ENCODE results near the gene CTH.

DNA sequence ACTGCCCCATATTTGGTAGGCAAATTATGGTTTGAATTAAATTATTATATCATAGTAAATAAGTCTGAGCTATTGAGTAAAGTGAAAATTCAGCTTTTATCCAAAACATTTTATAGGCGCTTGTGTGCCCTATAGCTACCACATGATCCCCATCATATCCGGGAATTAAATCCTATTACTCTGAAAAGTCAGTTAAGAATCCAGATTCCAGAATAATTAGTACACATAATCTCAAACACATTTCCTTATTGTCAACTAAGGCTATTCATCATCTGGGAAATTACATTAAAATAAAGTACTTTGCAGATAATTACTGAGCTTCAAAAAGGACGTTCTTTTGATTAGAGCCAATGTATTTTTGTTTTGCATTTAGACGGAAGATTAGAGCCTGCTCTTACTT is 72.3 kb downstream of the CTH start:
- TF ChIP-seq, protein P1, sequence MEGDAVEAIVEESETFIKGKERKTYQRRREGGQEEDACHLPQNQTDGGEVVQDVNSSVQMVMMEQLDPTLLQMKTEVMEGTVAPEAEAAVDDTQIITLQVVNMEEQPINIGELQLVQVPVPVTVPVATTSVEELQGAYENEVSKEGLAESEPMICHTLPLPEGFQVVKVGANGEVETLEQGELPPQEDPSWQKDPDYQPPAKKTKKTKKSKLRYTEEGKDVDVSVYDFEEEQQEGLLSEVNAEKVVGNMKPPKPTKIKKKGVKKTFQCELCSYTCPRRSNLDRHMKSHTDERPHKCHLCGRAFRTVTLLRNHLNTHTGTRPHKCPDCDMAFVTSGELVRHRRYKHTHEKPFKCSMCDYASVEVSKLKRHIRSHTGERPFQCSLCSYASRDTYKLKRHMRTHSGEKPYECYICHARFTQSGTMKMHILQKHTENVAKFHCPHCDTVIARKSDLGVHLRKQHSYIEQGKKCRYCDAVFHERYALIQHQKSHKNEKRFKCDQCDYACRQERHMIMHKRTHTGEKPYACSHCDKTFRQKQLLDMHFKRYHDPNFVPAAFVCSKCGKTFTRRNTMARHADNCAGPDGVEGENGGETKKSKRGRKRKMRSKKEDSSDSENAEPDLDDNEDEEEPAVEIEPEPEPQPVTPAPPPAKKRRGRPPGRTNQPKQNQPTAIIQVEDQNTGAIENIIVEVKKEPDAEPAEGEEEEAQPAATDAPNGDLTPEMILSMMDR (IDR thresholded peaks at IDR 0.05), result no peak
- TF ChIP-seq MAZ (IDR thresholded peaks at IDR 0.05; ENCODE audit: borderline replicate concordance, low read depth, low read length) (no peak), POLR2A (IDR thresholded peaks at IDR 0.05; ENCODE audit: low read length) (no peak), RCOR1 (IDR thresholded peaks at IDR 0.05; ENCODE audit: low read depth, low read length) (no peak), KDM1A (IDR thresholded peaks at IDR 0.05; ENCODE audit: low read depth) (no peak), EP300 (IDR thresholded peaks at IDR 0.05) (no peak)
- TF ChIP-seq, protein P2, sequence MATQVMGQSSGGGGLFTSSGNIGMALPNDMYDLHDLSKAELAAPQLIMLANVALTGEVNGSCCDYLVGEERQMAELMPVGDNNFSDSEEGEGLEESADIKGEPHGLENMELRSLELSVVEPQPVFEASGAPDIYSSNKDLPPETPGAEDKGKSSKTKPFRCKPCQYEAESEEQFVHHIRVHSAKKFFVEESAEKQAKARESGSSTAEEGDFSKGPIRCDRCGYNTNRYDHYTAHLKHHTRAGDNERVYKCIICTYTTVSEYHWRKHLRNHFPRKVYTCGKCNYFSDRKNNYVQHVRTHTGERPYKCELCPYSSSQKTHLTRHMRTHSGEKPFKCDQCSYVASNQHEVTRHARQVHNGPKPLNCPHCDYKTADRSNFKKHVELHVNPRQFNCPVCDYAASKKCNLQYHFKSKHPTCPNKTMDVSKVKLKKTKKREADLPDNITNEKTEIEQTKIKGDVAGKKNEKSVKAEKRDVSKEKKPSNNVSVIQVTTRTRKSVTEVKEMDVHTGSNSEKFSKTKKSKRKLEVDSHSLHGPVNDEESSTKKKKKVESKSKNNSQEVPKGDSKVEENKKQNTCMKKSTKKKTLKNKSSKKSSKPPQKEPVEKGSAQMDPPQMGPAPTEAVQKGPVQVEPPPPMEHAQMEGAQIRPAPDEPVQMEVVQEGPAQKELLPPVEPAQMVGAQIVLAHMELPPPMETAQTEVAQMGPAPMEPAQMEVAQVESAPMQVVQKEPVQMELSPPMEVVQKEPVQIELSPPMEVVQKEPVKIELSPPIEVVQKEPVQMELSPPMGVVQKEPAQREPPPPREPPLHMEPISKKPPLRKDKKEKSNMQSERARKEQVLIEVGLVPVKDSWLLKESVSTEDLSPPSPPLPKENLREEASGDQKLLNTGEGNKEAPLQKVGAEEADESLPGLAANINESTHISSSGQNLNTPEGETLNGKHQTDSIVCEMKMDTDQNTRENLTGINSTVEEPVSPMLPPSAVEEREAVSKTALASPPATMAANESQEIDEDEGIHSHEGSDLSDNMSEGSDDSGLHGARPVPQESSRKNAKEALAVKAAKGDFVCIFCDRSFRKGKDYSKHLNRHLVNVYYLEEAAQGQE (IDR thresholded peaks at IDR 0.05), result no peak
